NCI-H510A (cell line): ENCODE measurements around the gene RASSF8.

Experiments used
- DNase-seq: peaks from one replicate; lab custom pipeline; 2025; lab: John Stamatoyannopoulos, UW

The RASSF8 gene

DNA sequence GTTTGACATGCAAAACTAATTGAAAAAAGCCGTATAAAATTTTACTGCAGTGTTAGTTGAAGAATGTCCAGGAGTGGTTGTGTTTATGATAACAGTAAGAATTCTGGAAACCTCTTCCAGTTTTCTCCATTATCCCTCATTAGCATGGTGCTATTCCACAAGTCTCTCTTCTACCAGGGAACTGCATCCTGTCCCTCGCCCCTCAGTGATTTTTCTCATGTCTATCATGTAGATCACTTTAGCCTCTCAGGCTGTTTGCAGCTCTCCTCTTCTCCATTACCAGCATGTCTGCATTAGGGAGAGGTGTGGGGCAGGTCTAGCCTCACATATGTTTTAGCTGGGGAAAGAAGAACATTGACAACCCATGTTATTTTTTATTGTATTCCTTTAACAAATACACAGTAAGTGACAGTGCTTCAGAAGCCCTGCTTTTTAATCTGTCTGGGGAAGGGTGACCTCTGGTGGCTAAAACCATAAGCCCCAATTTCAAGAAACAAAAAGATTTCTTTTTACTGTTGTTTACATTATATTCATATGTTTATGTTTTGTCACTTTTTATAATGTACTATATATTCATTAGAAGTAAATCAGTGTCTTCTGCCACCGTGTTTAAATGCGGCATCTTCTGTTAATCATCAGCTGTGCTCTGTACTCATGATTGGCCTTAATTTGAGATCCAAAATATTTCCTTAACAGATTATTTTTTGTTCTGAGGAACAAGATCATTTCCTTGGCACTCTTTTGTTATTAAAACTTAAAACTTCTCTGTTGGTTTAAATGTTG is 70.7 kb downstream of the RASSF8 start:
- DNase-seq, result no peak

DNA sequence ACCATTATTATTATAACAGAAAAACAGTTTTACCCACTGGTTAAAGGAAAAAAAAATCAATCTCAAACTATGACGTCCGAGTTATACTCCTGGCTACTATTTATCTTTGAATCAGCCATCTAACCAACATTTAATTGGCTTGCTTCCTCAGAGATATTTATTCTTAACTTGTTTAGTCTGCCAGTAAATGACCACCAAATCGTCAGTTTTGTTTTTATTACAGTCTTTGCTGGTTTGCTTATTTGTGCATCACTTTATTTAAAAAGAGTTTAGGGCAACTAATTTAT is 71.2 kb downstream of the RASSF8 start:
- DNase-seq, result no peak

DNA sequence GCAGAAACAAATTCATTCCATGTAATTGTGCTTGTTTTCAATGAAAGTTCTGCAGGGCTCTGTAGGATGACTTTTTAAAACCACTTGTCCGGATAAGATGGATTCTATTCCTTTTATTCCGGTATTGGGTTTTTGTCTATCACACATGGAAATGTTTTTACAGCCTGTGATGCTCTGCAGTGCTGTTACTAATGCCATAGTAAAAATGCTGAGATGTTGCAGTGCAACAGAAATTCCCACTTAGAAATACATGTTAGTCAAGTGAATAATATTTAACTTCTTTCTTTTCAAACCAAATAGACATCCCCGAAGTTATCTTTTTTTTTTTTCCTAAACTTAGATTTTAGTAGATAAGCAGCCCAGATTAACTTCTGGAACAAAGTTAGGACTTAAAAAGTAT is 71.9 kb downstream of the RASSF8 start:
- no peak for DNase-seq

DNA sequence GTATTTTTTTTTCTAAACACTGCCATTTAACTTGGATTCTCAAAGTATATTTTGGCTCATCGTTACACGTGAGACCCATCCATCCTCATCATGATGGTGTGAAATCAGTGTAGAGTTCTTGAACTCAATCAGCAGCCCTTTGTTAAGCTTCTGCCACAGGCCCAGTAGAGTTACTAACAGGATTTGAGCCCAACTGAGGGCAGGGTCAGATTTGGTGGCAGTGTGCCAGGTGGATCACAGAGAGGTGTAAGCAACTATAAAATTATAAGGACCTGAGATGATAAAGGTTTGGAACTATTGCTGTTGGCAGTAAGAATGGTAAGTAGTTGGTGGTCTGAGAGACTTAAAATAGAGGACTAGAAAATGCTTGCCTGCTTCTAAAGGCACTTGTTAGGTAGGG is 72.8 kb downstream of the RASSF8 start:
- DNase-seq, result no peak

DNA sequence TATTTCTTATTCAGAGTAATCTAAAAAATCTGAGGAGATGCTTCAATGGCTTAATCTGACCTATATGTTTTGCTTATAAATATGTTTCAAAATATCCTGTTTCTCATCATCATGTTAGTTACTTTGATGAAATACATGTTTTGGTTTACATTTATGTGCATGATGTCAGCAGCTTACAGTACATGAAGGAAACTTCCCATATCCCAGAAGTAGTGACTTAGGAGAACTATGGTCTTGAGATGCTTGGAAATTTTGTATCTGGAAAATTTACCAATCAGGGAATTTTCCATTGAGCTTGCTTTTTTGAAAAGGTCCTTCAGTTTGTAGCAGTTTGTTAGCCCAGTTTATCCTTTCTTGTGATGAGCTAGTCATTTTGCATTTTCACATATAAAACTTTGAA is 73.3 kb downstream of the RASSF8 start:
- DNase-seq, result no peak

DNA sequence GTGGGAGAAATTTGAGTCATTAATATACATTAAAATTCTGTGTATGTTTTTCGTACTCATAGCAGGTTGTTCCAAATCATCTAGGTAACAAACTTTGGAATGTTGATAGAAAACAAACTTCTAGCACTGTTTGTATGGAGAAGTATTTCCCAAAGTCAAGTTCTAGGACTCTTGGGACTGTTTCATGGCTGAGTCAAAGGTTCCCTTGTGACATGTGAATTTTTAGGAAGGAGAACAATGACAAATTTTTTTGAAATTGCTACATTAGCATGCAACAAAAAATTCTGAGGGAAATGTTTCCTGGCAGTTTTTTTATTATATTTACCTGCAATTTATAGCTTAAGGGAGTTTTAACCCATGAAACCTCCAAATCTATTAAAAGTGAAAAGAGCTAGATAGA is 73.8 kb downstream of the RASSF8 start:
- no peak for DNase-seq

DNA sequence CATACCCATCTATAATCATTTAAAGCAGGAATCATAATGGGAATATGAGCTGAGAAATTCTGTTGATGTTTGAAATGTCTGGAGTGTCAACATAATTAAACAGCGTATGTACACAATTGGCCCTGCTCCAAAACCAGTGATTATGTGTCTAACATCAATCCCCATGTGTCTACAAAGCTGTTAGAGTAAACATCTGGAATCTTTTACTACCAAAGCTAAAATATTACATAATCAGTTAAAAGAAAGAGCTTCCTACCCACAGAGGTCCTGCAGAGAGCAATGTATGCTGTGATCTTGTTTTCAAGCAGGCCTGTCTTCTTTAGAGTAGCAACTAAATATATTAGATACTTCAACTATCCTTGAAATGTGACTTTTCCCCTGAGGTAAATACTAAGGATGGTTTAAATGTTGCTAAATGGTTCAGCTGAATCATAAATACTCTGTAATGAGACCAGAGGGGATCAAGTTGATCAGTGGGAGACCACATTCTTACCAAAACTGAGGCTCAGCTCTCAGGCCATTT is 74.3 kb downstream of the RASSF8 start:
- DNase-seq, result no peak

DNA sequence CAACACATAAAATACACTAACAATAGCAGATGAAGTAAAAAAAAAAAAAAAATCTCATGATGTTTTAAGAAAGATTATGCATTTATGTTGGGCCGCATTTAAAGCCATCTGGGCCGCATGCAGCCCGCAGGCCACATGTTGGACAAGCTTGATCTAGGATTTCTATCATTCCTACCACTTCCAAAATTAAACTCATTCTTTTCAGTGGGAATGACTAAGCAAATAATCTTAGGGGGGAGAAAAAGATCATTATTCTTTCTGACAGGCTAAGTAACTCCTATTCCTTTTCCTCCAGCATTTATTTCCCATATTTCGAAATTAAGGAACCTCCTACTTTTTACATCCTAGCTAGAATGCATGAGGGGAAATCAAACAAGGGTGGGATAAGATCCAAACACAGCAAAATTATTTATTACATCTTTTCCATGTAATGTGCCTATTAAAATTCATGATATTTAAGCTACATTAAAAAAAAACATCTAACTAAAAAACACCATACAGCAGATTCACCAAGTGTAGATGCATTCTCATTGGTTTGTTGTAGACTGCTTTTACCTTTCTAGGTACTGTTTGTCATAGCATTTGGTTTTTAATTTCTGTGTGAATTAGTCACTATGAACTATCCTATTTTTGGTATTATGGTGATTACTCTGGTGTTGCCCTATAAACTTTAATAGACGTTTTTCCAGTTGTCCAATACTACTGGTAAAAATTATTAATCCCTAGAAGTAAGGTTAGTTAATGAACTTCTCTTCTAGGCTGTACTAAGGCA is 76.1 kb downstream of the RASSF8 start:
- DNase-seq, result no peak

DNA sequence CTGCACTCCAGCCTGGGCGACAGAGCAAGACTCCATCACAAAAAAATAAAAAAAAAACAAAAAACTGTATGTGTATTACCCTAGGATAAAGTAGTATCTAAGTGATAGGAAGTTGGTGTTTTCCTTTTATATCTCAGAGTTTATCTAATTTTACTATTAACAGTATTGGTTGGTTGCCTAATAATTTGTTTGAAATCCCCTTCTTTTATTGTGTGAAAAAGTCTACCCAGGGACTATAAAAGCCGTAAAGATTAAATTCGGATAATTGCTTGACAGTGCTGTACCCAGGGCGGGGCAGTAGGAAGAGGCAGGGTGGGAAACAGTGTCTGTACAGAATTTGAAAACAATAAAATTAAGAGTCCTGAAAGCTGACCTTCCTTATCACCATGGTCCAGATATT is 78.4 kb downstream of the RASSF8 start:
- DNase-seq, result no peak

DNA sequence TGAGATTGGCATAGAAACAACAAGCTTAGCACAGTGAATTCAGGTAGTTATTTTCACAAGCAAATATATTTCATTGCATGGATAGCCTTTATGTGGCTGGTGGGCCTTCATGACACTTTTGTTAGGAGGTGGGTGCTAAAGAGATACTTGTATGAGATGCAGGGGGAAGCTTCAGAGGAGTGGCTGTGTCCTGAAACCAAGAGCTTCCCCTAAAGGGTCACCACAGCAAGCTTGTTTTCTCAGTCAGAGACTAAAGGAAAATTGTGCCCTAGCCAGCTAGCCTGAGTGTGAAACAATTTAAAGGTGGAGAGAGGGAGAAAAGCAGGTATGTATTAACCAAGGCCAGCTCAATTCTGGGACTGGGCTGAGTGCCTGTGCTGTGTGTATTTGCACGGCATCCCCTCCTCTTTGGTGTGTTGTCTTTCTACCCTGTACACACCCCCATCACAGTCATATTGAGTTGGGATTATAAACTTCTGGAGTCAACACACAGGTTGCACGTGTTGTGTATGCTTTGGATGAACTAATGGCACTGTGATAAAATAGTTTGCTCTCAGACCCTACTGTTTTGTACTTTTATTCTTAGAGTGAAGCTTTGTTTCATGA is 79.2 kb downstream of the RASSF8 start:
- DNase-seq, result no peak

DNA sequence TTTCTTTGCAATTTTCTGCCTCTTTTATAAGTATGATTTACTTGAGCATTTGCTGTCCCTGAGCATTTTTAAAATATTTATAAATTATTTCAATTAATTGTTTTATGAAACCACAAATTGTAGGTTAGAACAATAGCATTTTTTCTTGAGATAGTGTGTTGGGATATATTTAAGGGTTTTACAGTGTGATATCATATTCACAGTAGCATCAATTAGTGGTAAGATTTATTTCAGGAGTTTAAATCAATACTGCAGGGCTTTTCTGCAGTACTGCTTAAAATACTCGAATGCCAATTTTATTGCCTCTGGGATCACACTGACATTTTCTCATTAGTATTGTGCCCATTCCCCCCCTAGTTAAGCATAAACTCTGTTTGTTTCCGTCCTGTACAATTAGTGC is 84.2 kb downstream of the RASSF8 start:
- DNase-seq, result no peak

DNA sequence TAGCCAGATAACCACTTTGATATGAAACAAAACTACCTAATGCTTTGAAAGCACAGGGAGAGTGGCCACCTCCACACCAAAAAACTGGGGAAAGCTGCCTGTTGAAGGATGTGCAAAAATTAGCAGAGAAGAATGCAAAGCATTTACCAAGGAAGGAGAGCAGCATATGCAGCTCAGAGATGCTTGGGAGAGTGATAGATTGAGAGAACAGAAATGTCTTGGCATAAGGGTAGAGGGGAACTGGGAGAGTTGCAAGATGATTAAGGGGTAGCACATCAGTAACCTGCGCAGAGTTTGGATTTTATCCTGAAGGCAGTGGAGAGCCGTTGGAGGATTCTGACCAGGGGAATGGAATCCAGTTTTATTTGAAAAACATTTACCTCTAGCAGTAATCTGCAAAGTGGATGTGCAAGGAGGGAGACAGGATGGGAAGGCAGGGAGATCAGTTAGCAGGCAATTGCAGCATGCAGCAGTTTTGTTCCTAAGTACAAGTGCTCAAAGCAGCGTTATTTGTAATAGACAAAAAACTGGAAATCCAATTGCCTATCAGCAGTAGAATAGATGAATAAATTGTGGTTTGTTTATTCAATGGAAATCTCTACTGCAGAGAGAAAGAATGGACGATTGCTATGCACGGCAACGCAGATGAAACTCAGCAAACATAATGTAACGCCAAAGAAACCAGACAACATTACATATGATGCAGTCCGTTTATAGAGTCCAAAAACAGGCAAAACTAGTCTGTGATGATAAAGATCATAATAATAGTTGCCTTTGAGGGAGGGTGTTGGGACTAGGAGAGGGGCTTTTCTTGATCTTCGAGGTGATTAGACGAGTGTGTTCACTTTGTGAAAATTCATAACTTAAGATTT is 84.9 kb downstream of the RASSF8 start:
- DNase-seq, result no peak

DNA sequence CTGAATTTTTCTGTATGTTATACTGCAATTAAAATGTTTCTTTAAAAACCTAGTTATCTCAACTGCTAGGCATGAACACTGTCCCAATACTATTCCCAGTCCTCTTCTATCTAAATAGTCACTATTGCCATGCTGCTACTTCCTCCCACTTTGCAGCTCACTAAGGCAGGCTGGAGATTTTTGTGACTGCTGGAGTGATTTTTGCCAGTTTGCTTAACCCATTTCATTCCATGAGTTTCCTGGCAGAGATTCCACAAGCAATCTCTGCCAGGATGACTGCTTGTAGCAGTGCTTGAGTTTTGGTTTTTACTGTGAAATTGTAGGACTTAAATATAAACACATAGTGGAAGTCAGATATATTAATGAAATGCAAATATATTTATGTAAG is 85.5 kb downstream of the RASSF8 start:
- no peak for DNase-seq

DNA sequence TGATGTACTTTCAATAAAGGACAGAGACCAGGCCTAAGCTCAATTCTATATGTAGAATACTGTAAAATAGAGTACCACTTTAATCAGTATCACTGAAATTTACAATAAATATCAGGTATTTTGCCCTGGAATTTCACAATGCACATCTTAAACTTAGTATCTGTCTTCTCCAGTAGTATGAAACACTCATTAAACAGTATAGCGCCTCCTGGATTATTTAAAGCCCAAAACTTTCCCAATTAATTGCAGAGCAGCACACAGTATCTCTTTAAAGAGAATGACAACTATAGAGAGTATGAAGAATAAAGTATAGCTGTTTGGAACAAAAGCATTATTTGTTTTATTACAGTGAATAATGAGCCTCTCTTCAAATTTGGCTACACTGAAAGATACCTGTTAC is 86.1 kb downstream of the RASSF8 start:
- DNase-seq, result no peak

DNA sequence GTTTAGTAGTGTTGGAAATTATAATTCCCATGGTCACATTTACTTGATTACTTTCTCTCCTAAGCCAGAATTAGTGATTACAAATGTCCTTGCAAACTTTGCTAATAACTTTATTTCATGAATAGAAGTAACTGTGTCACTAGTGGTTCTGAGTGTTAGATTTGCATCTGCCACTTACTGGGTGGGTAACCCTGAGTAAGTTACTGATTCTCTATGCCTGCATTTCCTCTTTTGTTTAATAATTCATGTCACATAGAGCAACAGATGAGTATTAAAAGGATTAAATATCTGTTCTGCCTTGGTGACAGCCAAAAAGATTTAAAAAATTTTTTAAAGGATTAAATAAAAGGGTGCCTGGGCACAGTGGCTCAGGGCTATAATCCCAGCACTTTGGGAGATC is 87.7 kb downstream of the RASSF8 start:
- DNase-seq, result no peak

DNA sequence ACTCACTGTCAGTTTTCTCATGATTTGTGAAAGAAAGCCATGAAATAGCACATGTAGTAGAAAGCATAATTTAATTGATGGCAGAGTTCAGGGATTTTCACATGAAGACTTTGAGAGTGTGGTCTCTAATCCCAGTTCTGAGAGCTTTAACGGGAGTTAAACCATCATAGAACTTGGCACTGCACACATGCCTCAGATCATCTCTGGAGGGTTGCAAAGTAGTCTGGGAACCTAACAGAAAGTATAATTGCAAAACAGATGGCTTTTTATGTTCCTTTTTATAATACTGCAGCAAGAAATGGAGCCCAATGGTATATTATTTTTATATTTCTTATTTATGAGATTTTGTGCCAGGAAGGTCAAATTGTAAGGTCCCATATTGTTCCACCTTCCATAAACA is 88.4 kb downstream of the RASSF8 start:
- no peak for DNase-seq

DNA sequence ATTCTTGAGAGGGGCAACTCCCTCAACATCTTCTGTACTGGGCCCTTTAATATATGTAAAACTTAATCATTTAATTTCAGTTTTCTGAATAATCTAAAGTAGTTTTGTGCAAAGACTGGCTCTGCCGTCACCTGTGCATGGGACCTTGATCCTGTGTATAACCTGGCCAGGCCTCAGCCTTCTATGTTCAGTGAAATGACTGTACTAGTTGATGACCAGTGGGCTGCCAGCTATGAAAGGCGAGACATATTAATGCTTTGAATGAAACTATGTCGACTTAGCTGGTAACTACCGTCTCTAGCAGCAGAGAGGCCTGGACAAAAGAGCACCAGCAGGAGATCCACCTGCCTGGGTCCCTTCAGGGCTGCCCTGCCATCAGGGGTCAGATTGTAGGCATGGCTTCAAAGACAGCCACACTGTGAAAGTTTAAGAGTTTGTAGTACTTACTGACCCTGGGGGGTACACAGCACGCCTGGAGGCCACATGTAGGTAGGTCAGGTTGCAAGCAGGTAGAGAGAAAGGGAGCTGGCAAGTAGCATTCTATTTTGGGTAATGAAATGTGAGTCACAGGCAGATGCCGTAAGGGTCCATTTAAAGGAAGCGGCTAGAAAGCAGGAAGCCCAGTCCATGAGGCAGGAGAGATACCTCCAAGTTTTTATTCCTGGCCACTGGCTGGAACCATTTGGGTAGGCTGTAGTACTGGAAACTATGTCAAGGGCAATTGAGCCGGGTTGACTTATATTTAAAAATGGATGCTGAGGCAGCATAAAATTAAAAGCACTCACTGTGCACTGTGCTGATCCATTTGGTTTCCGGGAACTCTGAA is 89.1 kb downstream of the RASSF8 start:
- no peak for DNase-seq

DNA sequence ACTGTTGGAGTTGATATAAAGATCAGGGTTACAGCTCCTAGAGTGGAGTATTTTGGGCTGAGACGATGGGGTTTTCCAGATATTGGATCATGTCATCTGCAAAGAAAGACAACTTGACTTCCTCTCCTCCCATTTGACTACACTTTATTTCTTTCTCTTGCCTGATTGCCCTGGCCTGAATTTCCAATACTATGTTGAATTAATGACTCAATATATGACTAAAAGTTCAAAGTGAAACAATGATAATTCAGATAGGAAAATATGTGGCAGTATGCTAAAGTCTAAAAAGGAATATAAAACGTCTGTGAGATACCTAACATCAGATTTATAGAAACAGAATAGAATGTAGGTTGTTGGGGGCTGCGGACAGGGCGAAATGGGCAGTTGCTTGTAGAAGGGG is 94.2 kb downstream of the RASSF8 start:
- DNase-seq, result no peak

DNA sequence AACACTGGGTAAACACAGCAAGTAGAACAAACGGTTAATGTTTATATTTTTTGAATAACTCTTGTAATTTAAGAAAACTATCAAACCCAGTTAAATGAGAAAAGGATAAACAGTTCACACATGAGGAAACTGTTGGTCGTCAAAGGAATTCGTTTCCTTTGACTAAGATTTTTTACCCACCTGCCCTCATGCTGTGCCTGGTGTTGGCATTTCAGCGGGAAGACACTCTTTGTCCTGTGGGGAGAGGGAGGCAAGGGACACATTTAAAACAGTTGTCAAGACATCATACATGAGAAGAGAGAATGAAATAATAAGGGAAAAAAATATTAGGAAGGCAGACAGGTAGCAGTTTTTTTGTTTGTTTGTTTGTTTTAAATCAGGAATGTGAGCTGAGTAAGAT is 95.9 kb downstream of the RASSF8 start:
- no peak for DNase-seq

DNA sequence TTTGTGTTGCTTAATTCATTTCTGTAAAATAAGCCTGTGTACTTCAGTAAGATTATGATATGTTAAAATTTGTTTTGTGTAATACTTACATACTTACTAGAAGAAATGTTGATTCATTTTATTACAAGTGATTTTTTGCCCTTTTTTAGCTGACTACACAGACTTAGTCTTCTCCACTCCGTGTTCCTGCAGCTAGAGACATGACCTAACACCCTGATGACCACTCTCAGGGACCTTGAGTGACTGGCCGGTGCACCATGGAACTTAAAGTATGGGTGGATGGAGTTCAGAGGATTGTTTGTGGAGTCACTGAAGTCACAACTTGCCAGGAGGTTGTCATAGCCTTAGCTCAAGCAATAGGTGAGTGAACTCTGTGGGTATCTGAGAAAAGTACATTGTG is 96.6 kb downstream of the RASSF8 start:
- DNase-seq, result no peak

DNA sequence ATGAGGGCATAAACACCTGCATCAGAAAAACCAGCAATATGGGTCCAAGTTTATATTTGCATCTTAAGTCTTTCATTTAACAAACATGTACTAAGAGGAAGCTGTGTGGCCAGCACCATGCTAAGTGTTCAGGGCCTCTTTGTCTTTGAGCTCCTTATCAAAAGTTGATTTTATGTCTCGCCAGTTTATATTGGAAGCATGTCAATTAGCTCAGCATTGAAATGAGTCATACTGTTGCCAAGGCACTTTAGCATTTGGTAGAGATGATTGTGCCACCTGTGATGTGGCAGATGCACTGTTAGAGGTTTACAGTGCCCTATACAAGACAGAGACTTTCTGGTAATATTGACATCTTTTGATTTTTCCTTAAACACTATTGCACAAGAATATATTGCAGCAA is 97.9 kb downstream of the RASSF8 start:
- DNase-seq, result no peak
